ENCODE results near the gene ACAP1.
A peak's percentile ranks its signal among the peaks of the same experiment; 100 is the strongest.

Gene ACAP1

DNA sequence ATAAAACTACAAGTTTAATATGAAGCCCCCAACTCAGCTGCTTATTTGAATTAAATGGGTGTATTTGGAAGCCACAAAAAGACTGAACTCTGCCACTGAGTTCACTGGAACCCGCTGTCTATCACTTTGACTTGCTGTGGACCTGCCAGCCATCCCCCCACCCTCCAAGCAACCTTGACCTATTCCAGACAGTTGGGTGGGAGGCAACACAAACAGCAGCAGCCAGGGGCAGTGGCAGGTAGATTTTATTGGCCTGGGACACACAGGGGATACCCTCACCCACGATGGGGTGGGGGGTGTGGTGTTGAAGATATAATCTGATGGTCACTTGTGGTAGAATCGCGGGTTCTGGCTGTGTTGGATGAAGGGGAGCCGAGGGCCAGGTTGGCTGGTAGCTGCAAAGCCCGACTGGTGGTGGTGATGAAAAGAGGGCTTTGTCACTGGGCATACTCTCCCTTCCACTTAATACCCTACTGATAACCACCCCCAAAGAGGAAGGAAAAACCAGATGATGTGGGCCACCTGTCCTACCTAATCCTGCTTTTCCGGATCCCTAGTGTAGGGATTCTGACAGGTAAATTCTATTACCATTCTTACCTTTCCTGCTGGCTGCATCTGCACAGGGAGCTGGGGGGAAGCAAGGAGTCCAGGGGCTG, 23.8 kb upstream of the ACAP1 start:
- DNase-seq (ENCODE audit: low read depth): no peak

DNA sequence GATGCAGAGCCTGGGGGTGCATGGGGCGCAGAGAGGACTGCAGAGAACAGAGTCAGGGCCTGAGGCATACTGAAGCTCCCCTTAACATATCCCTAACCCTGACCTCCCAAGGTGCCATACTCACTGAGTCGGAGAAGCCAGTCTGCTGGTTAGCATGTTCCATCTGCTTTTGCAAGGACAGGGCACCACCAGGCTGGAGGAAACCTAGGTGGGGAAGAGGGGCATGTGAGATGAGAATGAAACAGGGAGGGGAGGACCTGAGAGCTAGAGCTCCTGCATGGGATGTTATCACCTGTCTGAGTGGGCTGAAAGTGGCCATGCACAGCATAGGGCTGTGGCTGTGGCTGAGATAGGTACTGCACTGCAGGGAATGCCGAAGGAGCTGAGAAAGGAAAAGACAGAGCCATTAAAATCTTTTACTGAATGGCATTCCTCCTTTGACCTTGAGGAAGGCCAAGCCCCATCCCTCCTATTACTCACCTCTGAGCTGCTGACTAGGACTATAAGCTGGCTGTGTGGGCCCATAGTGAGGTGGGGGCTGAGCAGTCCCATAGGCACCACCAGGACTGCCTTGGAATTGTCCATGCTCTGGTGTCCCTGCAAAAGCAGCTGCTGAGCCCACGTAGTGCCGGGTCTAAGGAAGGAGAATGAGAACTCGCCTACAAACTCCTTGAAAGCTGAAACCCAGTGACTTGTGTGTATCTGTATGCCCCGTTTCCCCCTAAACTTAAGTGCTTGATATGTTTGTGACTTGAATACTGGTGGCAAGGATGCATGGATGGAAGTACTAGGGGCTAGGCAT, 23.0 kb upstream of the ACAP1 start:
- peak; percentile 12 for DNase-seq (ENCODE audit: low read depth)

DNA sequence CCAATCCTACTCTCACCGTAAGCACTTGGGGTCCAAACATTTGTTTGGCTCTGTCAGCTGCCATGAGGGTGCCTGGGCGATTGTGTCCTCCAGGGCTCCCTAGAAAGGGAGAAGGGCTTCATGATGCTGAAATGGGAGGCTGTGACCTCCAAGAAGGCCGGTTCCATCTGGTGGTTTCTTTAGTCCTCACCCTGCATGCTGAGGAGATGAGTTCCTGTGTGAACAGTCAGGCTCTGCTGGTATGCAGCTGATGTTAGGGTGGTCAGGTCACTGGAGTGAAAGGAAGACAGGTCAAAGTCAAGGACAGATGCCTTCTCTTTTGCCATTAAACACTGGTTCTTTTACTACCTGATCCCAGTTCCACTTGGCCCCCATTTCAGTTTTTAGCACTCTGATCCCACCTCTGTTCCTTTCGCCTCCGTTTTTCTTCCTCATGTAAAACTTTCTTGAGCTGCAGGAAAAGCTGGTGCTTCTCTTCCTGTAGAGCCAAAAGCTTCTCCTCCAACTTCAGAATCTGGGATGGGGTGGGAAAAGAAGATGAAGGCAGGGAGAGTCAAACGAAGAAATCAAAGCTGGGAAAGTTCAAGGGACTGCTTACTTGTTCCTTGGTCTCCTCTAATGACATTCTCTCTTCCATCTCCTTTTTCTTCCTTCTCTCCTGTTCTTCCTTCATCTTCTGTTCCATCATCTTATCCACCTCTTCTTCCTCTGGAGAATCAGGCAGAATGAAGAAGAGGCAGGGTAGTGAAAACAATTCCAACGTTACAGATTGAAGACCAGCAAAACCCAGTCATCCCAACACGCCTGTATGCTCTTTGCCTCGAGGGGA, 22.2 kb upstream of the ACAP1 start:
- no peak for DNase-seq (ENCODE audit: low read depth)

DNA sequence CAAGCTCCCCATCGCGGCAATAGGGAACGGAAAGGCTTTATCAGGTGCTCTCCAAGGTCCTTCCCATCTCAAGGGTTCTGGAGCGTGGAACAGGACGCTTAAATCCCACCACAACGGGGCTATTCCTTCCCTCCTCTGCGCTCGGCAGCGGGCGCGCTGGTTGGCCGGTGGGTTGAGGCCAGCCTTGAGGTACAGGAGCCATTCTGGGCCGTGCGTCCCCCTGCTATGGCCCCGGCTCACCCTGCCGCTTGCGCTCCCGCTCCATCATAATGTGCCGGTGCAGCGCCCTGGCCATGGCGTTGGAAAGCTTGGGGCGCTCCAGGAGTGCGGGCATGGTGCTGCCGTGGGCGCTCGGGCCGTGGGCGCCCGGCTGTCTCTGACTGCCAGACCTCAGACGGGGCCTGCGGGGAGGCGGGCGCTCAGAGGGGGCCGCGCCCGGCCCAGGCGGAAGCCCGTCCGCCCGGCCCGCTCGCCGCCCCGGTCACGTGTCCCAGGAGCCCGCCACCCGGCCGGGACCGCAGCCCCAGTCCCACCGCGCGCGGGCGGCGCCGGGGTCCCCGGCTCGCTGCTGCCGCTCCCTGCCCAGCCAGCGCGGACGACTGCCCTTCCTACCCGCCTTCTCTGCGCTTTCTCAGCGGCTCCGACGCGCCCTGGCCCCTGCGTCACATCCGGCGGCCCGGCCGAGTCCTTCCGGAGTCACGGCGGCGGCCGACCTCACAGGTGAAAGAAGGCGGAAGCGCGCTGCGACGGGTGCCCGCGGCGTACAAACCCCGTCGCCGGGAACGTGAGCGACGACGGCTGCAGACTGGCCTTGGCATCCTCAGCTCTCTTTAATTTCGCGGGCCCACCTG, 21.4 kb upstream of the ACAP1 start, which contains the start of gene GPS2:
Gene GPS2 (minus strand): TSS at position 642 of the 851 bp plus-strand sequence. CDS start 308 bp downstream, at position 334.
- peak; percentile 67 for DNase-seq (ENCODE audit: low read depth)

DNA sequence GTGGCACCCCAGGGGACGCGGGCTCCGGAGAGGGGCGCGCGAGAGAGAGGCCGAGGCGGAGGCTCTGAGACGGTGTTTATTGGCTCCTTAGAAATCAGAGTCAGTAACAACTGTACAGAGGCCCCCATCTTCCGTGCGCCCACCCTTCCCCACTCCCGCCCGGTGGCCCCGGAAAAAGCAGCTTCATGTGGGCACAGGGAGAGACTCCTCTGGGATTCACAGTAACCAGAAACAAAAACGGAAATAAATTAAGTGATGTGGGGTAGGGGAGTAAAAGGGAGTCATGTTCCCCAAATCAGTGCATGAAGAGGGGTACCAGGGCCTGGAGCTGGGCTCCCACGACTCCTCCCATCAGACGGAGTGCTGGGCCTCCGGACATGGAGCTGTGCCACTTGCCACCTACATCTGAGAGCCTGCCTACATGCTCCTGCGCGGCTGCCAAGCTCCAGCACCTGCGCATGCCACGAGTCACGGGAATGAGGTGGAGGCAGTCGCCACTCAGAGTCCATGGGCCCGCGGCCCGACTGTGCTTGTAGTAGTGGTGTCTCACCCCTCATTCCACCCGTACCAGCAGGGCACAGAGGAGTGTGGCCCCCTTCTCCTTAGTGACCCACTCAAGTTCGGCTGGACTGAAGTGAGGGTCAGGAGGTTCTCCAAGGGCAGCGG, 20.6 kb upstream of the ACAP1 start:
- no peak for DNase-seq (ENCODE audit: low read depth)

DNA sequence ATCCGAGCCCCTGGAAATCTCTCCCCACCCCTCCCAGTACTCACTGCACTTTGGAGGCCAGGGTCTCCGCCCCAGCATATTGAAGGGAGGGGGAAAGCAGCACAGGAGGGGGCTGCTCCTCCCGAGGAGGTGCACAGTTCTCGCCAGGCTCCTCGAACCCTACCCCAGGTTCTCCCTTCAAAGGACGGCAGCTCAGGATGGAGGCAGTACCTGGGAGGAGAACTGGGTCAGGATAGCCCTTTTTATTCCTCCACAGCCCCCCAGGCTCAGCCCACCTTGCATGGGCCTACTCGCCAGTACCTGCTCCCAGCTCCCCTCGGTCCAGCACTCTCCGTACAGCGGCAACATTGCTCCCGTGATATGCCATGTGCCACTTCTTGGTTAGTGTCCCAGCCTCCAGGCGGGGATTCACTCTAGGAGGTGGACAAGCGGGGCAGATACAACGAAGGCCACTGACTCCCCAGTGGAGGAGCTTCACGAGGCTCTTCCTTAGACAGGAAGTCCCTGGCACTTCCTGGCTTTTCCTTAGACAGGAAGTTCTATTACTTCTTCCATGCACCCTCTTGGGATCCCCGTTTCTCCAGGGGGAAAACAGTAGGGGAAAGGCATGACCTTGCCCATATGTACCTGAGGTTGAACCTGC, 19.0 kb upstream of the ACAP1 start:
- DNase-seq (ENCODE audit: low read depth): no peak

DNA sequence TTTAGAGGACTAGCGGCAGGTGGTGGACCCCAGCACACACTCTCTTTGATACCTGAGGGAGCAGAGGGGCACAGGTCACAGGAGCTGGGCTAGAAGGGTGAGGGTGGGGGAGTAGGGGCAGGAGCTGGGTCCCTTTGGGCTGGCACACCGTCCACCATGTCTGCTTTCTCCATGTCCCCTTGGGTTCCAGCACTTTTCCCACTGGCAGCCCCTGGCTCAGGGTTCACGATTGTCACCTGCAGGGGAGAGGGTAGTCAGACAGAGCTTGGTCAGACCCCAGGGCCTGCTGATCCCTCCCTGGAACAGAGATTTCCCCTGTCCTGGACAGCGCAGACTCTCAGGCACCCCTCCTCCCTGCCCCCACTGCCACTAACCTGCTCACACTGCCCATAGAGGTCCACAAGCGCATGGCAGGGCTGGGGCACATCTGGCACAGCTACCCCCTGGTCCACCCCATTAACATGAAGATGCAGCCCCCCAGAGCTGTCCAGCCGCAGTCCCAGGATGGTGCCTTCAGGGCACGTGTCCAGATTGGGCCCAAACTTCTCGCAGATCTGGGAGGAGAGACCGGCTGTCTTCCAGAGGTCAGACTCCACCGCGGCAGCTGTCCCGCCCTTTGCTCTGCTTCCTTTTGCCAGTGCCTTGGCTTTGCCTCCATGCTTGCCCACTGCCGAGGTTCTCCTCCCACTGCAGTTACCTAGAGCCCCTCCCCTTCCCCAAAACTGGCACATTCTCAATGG, 18.0 kb upstream of the ACAP1 start:
- no peak for DNase-seq (ENCODE audit: low read depth)

DNA sequence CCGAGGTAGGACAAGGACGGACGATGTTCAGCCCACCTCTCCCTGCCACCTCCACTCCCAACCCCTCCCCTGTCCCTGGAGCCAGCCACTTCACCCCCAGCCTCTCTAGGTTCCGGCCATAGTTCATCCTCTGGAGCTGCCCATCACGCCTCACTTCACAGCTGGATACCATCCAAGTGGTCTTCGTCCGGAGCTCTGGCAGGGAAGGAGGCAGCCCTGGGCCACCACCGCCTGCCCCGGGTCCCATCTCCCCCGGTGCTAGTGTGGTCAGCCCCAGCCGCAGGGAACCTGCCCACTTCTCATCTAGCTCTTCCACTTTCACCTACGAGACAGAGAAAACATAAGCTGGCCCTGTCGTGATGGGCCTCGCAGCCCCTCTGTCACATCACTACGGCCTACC, 14.9 kb upstream of the ACAP1 start:
- no peak for DNase-seq (ENCODE audit: low read depth)

DNA sequence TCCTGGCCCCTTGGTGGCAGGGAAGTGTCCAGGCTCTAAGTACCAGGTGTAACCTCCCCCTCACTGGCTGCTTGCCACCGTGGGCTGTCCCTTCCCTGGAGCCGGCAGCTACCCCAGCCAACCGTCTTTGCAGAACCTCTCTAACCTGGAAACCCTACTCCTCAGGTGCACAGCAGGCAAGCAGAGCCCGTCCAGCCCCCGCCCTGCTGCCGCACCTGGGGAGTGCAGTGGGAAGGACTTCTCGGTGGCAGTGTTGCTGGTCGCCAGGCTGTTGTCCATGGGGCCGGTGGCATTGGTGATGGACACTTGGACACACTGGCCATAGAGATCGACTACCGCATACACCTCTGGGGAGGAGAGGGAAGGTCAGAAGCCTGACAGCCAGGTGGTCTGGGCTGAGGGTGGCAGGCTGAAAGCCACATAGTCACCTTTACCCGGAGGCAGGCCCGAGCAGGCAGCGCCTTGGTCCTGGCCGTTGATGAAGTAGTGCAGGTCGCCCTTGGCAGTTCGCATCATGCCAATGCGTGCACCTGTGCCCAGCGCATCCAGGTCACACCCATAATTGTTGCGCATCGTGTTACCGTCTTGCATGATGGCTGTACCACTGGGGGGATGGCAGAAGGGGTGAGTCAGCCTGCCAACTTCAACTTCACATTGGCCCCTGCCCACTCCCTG, 13.7 kb upstream of the ACAP1 start:
- no peak for DNase-seq (ENCODE audit: low read depth)

DNA sequence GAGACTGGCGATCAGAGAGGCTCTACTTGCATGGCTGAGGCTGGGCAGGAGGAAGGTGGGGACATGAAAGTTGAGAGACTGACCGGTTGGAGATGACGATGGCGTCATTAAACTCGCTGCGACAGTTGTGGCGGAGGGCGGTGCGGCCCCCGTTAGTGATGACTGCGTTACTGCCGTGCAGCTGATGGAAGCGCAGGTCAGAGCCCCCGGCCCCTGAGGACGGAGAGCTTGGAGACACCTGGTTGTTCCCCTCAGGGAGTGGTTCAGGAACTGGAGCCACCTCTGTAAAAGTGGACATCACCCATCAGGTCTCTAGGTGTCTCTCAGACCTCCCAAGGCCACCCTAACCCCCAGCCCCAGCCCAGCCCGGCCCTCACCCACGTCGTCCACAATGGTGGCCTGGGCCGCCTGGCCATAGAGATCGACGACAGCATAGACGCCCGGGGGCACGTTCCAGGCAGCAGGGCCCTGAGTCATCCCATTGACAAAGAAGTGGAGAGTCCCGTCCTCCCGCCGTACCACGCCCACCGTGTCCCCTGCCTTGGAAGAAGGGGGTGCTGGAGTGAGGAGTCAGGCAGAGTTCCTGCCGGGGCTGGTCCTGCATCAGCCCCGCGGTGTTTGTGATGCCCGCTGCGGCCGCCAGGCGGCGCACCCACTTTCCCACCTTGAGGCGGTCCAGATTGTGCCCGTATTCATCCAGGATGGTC, 12.4 kb upstream of the ACAP1 start:
- DNase-seq (ENCODE audit: low read depth): no peak

DNA sequence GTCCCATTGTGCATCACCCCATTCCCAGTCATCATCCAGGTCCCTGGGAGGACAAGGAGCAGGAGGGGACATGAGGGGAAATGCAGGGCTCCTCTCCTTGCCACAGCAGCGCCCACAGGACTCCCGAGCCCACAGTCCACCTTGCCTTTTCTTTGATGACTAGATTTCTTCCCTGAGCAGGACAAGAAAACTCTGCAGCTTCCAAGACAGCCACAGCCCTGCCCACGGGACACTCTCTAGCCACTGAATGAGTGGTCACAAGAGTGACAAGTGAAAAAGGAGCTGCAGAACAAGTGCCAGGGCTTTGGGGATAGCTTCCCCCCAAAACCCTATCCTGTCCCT, 11.9 kb upstream of the ACAP1 start:
- DNase-seq (ENCODE audit: low read depth): no peak

DNA sequence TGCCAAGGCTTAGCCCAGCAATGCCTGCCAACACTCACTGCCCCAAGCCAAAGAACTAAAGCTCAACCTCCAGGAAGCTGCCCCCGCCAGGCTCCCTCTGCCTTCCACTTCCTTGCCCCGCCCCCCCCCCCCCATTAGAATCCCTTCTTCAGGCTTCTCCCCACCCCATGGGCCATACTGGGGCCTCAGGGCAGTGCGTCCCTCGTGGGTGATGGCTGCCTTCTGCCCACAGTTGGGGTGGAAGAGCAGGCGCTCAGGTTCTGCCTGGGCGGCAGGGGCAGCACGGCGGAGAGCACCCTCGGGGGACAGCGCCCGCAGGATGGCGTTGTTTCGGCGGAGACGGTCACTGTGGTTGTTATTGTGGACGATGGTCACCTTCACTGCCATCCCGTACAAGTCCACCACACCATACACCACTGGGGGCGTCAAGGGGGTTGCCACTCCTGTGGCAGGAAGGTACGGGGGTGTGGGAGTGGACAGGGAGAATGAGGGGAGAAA, 11.2 kb upstream of the ACAP1 start:
- no peak for DNase-seq (ENCODE audit: low read depth)

DNA sequence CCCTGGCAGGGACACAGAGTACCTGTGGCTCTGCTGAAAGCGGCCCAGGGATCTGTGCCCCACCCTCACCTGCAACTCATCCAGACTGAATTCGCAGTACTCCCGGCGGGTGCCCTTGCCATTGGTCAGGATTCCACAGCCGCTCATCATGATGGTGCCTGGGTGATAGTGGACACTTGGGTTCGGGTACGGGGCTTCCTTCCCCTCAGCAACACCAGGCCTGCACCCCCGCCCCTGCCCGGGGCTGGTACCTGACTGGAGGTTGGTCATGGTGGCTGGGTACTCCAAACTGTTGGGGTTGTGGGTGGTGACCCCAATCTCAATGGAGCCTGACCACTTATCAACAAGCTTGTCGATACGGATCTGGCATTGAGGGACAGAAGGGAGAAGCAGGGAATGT, 10.1 kb upstream of the ACAP1 start:
- no peak for DNase-seq (ENCODE audit: low read depth)

DNA sequence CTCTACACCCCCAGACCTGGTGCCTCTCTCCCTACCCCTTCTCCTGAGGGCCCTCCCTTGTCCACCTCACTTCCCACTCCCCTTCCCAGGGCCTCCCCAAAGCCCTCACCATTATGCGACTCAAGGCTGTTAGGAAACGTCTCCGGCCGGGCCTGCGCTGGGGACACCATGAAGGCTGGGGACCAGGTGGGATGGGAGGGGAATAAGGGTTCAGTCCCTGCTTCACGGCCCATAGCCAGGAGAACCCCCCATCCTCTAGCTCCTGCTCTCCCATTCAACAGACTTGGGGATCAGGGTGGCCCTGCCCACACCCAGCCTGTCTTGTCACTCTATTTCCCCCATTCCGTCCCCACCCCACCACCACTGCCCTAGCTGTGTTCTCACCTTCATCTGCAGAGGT, 9.3 kb upstream of the ACAP1 start:
- no peak for DNase-seq (ENCODE audit: low read depth)

DNA sequence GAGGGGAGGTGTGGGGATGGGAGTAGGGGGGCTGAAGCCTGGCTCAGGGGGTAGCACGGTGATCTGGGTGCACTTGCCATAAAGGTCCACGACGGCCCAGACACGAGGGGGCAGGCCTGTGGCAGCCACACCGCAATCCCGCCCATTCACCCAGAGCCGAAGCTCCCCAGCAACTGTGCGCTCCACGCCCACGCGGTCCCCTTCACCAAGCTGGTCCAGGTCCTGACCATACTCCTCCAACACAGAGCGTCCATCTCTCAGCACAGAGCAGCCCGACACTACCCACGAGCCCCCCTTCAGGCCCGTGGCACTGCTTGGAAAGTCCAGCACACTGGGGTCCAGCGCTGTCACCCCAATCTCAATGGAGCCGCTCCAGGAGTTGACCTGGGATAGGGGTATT, 8.8 kb upstream of the ACAP1 start:
- no peak for DNase-seq (ENCODE audit: low read depth)

DNA sequence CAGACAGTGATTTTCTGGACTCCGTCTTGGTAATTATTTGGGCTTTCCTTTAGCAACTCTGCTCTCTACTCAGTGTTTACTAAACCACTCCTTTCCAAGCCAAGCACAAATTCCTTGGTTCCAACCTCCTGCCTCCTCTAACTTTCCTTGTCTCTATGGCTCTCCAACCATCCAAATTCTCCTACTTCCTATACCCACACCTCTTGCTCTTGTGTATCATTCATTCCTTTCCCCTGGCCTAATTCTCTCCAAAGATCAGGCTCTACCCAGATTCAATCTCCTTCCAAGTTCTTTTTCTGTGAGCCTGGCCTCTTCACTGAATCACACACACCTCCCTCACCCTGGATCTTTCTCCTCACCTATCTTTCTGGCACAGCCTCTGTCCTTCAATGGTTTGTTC, 8.3 kb upstream of the ACAP1 start:
- DNase-seq (ENCODE audit: low read depth): no peak

DNA sequence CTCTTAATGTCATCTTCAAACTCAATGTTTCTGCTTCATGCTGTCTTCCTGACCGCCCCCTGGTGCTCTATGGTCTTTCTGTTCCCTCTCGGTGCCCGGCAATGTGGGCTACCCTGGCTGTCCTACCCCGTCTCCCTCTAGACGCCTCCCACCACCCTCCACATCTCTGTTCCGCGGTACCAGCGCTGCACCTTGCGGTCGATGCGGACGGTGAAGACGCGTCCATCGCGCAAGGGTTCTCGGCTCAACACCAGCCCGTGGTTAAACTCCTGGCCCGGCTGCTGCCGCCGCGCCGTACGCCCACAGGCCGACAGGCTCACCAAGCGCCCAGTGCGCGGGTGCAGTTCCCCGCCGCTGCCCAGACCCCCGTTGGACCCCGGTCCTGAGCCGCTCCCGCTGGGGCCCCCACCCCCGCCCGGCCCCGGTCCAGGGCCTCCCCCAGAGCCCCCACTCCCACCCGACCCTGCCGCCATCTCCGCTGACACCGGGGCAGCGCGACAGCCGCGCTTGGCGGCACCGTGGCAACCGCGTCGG, 7.4 kb upstream of the ACAP1 start, which contains the start of gene NEURL4:
Gene NEURL4 (minus strand): TSS at position 496 of the 534 bp plus-strand sequence. CDS start 23 bp downstream, at position 473.
- no peak for DNase-seq (ENCODE audit: low read depth)

DNA sequence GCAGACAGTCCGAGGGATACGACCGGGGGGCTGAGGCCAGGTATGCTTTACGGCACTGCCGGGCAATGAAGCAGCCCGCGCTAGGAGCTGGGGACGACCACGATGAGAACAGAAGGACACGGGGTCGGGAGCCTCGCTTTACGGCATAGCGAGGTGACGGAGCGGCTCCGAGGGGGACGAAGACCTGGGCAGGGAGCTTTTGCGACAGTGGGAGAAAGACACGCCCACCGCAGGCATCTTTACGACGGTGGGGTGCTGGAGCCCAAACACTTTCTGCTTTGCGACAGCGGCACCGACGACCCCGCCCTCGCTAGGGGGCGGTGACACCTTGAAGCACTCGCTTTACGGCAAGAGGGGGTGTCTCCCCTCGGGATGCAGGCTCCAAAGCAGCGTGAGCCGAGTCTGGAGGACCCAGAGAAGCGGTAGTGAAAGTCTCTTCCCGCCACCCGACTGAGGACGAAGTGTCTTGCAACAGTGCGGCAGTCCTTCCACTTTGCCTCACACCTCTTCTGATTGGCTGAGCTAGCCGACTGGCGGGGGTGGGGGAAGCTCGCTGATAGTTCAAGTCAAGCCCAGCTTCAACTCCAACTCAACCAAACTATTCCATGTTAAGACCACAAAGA, 6.8 kb upstream of the ACAP1 start:
- DNase-seq (ENCODE audit: low read depth): peak; percentile 99

All from amniotic epithelial cell (primary cell).